Stimulated activated CD4-positive, alpha-beta T cell treated with anti-CD3 and anti-CD28 coated beads, TNF-alpha, amount 100 ng/mL, for 1 hour (primary cell): ENCODE results near the gene SEL1L3.
"Not testable (repeated sequence)": the region's sequence is repeated elsewhere in the genome, so short reads cannot be mapped to it uniquely, and the experiment has no call there.

Experiments
- DNase-seq, 3 donors: peaks; one replicate each; pipeline ENCODE4 v3.0.0-alpha.2; 2020; ENCODE audit warnings: low read depth in 3 of 3, low spot score in 1 of 3

Gene SEL1L3

DNA sequence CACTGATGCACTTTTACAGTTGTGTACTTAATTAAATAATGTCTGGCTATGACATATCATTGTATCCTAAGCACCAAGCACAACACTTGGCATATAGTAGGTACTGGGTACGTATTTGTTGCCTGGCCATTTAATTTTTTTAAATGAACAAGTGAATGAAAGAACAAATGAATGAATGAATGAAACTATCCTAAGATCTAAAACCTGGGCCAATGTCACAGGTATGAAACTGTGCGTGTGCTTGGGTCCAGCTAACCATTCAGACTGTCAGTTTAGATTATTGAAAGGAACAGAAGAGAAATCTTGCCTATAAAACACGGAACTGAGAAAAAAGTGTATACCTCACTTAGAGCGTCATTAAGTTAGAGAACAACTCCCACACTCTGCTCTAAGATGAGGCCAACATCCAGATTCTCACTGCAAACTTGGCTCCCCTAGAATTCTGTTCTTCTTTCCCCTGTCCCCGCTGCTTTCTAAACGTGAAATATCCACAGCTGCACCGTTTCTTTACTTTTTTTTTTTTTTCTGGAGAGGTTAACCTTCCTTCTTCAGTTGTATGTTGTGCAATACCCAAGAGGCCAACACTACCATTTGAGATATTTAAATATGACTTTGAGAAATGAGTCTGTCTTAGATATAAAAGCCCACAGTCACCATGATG is 17.3 kb upstream of the SEL1L3 start:
- DNase-seq: no peak

DNA sequence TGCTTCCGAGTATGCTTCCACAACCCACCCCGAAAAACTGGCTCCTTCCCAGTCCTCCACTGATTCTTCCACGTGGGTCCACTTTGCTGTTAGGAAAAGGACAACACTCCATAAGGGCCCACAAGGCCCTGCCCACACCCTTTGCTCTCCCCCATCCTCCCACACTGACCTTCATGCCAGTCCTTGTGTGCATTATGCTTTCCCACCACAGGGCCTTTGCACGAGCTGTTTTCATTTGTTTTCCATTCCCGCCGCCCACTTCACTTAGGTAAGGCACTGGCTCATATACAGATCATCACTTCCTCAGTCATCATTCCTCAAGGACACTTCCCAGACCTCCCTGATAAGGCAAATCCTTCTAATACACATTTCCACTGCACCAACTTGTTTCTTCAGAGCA is 16.8 kb upstream of the SEL1L3 start:
- no peak for DNase-seq

DNA sequence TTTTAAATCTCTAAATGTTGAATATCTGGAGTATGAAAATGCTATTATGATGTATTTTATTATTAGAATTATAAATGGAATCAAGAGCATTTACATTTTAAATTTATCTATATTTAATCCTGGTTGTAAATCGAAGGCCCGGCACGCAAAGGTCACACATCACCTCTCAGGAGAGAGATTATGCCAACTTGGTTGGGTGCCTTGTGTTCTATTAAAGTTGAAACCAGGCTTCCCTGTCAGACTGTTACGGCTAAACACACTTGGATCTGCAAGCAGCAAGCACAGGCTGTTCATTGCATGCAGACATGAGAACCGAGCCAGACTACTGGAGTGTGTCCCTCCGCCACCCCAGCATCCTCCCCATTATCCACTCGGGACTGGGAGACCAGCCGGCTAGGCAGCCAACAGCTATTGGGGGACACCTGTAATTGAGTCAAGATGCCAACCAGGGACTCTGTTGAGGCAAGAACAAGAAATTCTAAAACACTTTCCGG is 16.4 kb upstream of the SEL1L3 start:
- no peak for DNase-seq

DNA sequence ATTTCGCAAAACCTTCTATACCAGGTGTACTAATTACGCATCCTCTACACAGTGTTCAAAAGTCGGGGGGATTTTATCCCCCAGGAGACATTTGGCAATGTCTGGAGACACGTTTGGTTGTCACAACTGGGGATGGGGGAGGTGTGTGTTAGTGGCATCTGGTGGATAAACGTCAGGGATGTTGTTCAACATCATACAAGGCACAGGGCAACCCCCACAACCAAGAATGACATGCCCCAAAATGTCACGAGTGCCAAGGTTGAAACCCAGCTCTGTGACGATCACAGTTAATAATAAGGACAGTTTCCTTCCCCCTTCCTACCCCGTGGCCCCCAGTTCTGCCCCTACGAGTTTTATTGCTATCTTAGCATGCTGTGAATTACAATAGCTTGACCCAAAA is 15.9 kb upstream of the SEL1L3 start:
- no peak for DNase-seq

DNA sequence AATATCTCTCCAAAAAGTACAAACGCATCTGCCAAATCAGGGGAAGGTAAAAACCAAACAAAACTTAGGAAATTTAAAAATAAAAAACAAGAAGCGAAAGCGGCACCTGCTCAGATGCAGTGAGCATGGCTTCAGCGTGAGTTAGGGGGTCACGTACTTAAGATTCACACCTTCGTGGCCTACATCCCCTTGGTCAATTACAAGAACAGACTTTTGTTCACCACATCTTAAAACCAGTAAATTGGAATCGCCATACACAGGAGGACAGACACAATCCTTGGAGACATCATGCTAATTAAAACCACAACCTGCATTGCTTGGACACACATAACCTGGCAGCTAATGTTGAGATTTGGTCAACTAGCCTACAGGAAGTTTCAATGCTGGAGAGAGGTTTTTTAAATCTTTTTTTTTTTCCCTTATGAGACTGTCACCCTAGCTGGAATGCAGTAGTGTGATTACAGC is 12.5 kb upstream of the SEL1L3 start:
- DNase-seq: no peak

DNA sequence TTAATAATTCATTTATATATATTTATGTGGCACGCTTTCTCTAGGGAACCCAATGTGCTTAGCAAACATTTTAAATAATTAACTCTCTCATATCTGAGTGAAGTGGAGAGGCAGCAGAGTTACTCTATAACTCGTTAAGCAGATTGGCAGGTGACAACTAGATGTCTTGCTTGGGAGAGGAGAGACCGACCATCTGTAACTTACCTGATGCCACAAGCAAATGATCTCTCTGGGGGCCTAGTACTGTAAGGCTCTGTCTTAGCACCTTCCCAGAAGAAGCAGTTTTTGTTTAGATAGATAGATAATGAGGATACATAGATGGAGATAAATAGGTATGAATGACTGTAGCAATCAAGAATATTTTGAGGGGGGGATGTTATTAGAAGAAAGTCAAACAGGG is 11.9 kb upstream of the SEL1L3 start:
- no peak for DNase-seq

DNA sequence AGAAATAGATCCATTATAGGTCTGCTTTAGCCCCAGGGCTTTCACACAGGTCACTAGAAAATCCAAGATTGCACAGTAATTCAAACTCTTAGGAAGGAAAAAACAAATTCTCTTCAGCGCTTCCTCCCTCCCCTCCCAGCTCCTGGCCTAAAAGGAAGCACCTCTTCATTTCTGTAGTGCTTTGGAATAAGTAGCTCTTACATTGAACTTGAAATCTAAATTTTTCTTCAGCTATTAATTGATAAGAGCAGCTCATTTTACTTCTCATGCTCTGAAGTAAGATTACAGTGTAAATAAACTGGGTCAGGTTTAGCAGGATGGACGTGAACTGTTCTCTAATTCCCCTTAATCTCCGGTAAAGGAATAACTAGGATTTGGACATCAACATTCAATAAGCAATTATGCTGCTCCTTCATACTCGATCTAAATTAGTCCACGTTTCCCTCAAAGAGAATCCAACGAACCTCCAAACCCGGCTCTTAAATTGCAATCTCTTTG is 10.9 kb upstream of the SEL1L3 start:
- no peak for DNase-seq

DNA sequence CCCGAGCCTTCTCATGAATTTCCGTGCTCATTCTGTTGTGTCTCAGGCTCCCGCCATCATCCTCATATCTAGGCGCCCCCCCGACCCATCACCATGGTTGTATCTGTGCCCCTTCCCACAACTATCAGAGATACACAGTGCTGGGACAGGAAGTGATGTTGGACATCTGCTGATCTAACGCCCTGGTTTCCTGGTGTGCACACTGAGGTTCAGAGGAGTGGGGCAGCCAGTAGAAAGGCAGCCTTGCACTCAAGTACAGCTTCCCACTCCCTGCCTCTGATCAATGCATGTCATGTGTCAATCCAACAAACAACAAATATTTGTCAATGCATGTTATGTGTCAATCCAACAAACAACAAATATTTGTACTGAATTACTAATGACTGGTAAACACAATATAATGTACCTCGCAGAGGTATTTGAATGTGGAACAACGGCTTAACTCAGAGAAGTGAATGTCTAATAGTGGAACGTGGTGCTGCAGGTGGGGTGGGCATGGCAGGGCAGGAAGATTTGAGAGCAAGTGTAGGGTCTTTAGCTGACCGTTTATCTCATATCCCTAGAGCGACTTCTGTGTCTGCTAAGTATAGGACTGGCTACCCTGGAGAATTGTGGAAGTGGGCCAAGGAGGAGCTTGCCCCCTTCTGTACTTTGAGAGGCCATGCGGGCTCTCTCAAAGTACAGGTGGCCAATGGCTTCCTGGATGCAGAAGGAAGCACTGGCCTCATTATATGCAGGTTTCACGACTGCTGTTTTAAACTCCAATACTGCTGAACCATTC is 10.3 kb upstream of the SEL1L3 start:
- no peak for DNase-seq

DNA sequence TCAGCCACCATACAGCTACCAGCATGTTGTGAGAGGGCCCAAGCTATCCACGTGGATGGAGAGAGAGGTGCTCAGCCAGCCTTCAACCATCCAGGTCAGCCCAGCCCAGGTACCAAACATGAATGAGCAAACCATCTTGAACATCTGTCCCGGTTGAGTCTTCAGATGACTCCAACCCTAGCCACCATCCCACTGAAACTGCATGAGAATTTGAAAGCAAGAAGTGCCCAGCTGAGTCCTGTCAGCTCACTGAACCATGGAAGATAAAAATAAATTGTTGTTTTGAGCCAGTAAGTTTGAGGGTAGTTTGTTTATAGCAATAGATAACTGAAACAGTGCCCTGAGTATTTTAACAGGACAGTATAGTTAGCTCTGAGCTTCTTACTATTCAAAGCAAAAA is 7.3 kb upstream of the SEL1L3 start:
- no peak for DNase-seq

DNA sequence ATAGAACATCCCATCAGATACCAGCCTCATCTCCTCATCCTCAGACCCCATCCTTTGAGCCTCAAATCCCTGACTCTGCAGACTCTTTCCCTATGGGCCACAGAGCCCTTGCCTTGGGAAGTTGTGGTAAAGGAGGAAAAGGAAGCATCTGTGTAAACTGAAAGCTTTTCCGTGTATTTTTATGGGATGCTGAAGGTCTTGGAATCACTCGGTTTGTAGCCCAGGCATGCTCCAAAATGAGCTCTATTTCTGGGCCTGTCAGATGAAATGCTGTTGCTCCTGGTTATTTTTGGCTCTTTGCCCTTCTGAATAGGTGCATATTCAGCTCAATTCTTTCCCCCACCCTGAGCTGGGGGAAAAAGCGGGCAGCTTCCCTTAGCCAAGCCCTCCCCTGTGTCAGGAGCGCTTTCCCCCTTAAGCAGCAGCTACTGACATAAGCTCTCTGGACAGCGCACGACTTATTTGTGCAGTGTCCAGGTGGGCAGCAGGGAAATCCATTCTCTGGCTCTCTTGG is 5.0 kb upstream of the SEL1L3 start:
- DNase-seq: no peak

DNA sequence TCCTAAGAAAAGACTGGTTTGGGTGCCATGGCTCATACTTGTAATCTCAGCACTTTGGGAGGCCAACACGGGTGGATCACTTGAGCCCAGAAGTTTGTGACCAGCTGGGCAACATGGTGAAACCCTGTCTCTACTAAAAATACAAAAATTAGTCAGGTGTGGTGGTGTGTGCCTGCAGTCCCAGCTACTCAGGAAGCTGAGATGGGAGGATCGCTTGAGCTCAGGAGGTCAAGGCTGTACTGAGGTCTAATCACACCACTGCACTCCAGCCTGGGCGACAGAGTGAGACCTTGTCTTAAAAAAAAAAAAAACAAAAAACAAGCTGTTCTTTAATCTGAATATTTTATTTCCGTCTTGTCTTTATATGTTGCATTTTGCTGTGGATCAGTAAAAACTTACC is 3.6 kb upstream of the SEL1L3 start:
- DNase-seq: not testable (repeated sequence)

DNA sequence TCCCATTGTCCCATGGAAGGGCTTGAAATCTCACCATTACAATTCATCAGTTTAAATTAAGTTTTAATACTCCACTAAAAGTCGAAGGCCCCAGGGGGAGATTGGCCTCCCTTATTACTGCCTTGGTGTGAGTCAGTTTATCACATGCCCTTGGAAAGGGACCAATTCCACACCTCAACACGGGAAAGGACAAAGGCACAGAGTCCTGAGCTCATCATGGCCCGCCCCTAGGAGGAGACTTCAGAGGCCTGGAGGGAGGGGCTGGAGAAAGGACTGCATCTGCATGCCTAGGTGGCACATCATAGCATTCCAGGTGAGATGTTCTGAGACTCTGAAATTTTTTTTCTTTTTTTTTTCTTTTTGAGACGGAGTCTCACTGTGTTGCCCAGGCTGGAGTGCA is 2.8 kb upstream of the SEL1L3 start:
- no peak for DNase-seq

DNA sequence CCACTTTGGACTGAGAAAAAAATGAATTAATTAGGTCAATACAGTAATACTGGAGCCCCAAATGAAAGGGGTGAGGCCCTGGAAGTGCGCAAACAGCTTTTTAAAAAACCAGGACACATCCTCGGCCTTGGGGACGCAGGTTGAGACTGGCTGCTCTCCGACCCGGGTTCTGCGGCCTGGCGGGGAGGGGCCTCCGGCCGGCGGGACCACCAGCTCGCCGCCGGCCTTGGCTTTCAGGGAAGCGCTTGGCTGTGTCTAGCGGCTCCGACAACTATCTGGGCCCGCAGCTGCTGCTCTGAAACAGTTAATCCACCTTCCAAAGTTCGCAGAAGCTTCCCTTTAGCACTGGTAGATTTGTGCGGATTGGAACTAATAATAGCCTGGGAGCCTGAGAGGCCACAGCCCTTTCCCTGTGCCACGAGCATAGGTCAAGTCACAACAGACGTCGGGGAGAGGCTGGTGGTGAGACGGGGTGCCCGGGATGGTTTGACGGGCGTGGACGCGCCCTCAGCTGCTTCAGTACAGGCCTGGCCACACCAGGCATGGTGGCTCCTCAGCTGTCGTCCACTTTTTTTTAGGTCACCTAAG is 1.1 kb upstream of the SEL1L3 start:
- no peak for DNase-seq

DNA sequence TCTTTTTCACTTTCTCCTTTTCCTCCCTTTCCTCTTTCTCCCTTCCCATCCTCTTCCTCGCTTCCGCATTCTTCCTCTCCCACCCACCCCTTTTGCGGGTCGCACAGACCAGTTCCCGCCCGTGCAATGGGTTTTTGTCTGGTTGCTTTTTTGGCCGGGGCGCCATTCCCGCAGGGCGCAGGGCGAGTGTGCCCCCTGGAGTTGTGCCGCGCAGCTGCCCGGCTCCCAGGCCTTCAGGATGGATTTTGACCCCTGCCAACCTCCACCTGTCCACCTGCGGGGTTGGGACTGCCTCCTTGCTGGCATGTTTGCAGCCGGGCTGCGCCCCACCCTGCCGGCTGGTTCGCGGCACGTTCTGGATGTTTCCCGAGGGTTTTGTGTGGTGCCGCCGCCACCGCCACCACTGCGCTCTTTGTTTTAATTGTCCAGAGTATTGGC is 578 bp upstream of the SEL1L3 start:
- no peak for DNase-seq

DNA sequence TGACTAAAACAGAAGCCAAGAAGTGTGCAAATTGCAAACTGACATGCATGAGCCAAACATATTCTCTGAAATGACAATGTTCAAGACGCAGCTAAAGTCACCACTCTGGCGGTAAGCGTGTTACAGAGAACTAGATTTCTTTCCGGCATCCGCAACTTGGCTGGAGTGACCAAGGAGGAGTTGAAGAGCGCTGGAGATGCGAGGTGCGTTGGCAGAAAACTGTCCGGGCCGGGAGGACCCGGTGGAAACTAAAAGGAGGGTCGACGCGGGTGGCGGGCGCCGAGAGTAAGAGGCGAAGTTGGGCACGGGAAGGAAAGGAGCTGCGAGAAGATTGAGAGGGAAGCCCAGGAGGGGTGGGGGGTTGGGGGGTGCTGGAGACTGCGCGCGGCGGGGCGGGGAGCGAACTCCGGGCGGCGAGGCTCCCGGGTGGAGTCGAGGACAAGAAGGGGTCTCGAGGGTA is 807 bp downstream of the SEL1L3 start:
- no peak for DNase-seq

DNA sequence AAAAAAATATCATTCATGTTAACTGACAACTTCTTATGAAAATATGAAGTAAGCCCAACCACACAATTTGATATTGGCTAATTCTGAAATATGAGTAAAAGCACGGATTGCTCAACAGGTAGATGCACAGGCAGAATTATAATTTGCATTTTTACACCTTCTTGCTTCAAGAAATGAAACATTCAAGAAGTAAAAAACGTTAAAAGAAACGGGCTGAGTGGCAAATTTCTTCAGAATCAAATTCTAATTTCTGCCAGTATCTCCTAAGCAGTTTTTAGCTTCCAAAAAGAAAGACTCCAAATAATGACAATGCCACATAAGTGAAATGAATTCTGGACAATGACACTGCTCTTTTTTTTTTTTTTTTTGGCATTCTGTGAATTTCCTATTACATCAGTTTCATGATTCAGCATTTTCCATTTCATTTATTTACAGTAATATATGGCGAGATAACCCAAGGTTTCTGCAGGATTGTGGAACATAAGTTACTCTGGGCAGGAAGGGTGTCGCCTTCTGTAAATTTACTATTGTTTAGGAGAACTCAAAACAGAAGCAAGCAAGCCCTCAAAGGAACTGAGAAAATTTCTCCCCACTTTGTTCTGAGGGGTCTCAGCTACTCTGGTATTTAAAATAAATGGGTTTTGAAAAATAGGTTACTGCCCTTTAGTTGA is 1.4 kb downstream of the SEL1L3 start:
- DNase-seq: no peak

DNA sequence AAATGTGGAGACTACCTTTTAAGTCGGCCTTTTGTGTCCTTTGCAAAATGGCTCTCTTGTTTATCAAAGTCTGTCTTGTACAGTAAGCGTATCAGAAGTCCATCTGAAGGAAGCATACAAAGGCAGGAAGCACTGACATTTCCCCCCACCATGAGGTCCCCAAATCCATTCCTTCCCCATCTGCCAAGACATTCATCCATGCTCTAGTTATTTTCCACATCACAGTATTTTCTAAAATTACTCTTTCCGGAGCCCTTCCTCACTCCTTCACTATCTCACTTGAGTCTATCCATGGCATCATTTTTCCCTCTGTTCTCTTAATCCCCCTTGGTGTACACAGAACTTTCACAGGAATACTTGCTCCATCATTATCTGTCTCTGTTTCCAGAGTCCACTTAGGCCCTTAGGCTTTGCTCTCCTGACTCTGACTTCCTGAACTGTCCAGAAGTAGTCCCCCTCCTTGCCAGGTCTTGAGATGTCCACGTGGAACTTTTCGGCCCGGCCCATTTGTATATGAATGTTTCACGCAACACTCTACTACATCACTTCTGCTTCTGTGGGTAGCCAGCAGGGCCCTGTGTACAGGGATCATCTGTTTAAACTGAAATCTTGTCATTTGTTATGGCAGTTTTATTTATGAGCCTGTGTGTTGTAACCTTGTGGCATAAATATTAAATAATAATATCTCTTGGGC is 2.1 kb downstream of the SEL1L3 start:
- no peak for DNase-seq

DNA sequence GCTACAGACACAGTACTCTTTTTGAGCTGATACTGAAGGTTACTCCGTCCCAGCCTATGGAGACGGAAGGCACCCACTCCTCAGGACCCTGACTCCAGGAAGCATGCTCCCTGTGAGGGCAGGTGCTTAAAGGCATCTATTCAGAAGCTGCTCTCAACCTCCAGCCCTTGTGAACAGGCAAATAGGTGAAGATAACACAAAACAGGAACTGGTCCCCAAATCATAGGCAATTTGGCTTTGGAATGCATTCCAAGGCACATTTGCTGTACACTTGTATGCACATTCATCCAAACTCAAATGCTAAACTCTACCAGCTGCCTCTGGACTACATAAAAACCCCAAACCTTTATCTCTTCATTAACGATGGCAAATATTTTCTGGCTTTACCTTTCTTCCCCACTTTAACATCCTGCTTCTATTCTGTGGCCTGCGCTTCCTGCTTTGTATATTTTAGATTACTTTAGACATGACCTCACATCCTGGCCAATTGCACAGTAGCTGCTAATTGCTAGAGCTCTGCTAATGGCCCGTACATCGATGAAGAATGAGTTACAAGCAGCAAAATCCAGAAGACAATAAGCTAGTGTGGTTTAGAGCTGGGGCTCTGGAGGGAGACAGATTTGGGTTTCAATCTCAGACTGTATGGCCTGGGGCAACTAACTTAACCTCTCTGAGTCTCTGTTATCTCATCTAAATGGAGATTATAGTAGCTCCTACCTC is 3.2 kb downstream of the SEL1L3 start:
- no peak for DNase-seq

DNA sequence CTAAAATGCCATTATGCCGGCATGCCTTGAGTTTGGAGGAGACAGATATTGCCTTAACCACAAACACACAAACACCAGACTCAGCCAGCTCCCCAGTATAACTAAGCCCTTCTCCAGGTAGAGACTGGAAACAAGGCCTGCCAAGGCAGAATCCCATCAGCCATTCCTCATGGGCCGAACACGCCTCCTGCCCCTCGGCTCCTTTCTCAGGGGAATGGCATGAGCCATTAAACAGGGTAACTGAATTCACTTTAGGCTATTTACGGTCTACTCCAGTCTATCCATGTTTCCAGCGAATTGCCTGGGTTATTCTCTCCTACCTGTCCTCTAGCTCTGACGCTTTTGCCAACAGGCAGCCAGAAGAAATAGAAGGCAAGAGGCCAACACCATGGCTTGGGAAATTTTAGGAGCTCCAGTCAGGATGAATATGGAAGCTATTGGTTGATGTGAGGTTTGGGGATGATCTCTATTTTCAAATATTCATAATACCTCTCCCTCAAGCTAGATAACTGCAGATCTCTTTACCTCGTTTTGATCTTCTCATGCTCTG is 4.9 kb downstream of the SEL1L3 start:
- DNase-seq: no peak

DNA sequence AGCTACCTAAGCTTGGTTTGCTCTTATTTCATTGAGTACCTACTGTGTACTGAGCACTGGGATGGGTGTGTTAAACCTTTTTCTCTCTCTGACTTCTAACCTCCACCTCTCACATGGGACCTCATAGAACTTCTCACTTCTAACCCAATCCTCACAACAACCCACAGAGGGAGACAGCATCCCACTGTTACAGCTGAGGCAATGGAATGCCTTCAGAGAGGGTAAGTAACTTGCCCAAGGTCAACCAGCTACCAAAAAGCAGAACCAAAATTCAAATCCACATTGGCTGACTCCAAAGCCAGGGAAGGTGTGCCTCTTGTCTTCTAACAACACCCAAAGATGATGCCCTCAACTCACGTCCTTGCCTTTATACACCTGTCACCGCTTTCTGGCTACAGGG is 5.4 kb downstream of the SEL1L3 start:
- no peak for DNase-seq
